ENCODE results near the gene FNDC11.

Gene FNDC11

DNA sequence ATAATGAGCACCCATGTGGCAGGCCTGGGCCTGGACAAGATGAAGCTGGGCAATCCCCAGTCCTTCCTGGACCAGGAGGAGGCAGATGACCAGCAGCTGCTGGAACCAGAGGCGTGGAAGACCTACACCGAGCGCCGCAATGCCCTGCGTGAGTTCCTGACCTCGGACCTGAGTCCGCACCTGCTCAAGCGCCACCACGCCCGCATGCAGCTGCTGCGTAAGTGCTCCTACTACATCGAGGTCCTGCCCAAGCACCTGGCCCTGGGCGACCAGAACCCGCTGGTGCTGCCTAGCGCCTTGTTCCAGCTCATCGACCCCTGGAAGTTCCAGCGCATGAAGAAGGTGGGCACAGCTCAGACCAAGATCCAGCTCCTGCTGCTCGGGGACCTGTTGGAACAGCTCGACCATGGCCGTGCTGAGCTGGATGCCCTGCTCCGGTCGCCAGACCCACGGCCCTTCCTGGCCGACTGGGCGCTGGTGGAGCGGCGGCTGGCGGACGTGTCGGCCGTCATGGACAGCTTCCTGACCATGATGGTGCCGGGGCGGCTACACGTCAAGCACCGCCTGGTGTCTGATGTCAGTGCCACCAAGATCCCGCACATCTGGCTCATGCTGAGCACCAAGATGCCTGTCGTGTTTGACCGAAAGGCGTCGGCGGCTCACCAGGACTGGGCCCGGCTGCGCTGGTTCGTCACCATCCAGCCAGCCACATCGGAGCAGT, 1.9 kb downstream of the FNDC11 start:
- no peak for DNase-seq

DNA sequence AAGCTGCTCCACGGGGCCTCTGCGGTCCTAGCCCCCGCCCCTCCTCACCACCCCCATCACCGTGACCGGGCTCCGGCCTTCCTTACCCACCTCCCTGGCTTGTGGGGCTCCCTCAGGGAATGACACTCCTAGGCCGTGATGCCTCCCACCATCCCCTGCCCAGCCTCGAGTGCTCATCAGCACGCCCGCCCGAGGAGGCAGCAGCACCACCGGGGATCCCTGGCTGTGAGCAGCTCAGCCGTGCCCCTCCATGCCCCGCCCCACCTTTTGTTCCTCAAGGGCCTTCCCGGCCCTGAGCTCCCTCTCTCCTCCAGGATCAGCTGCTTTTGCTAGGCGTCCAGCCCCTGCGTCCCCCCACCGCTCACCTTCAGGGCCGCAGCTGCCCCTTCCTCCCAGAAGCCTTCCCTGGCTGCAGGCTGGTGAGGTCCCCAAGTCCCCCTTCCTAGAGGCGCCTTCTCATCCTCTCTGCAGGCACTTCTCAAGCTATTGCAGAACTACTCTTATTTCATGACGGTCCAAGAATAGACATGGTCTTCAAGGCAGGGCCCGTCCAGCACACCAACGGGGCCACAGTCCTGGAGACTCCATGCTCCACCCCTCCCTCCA, 3.0 kb downstream of the FNDC11 start:
- no peak for DNase-seq

DNA sequence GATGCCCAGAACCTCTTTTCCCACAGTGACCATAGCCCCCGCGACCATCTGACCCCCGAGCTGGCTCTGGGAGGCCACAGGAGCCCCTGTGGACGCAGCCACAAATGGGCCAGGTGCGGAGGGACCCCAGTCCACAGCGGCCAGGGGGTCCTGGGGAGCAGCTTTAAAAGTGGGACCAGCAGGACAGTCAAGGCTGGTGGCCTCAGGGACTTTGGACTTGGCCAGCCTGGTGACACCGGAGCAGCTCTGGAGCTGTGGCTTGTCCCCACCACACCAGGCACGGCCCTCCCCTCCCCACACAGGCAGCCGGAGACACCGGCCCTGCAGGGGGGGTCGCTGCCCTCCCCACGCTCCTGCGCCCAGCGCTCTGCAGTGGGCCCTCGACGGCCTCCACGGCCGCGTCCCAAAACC, 3.5 kb downstream of the FNDC11 start:
- DNase-seq, result no peak

DNA sequence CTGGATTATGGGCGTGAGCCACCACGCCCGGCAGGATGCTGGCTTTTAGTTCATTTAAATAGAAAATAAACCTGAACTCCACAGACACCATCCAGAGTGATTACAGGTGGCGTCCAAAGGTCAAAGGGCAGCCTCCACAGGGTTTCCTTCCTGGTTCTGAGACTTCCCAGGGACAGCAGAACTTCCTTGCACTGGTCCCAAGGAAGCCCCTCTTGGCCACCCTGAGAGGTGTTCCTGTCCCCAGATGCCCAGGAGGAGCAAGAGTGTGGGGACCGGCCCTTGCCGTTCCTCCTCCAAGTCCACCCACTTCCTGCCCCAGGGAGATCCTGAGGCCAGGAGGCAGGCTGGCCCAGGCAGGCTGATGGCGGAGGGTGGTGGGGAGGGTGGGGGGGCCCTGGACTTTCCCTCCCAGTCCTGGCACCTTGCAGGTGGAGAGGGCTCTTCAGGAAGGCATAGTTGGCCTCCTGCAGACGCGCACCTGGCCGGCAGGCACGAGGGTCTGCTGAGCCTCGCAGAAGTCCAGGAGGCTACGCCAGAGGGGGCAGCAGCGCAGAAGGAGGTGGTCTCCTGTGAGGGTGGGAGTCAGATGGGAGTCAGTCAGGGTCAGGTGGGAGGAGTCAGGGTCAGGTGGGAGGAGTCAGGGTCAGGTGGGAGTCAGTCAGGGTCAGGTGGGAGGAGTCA, 5.0 kb downstream of the FNDC11 start:
- no peak for DNase-seq

DNA sequence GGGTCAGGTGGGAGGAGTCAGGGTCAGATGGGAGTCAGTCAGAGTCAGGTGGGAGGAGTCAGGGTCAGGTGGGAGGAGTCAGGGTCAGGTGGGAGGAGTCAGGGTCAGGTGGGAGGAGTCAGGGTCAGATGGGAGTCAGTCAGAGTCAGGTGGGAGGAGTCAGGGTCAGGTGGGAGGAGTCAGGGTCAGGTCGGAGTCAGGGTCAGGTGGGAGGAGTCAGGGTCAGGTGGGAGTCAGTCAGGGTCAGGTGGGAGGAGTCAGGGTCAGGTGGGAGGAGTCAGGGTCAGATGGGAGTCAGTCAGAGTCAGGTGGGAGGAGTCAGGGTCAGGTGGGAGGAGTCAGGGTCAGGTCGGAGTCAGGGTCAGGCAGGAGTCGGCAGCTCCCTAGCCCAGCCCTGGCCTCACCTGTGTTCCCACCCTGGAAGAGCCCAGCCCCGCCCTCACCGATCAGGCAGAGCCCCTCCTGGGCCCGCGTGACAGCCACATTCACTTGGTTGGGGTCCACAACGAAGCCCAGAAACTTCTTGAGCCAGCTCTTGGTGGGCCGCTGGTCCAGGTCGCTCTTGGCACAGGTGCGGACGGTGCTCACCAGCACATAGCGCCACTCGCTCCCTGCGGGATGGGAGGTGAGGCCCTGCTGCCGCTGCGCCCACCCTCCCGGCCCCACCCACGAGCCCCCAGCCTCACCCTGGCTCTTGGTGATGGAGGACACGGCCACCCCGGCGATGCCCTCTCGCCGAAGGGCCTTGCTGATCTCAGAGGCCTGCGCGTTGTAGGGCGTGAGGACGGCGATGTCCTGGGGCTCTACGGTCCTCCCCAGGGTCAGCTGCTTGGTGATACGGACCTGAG, 5.8 kb downstream of the FNDC11 start:
- peak; percentile 76 for DNase-seq

DNA sequence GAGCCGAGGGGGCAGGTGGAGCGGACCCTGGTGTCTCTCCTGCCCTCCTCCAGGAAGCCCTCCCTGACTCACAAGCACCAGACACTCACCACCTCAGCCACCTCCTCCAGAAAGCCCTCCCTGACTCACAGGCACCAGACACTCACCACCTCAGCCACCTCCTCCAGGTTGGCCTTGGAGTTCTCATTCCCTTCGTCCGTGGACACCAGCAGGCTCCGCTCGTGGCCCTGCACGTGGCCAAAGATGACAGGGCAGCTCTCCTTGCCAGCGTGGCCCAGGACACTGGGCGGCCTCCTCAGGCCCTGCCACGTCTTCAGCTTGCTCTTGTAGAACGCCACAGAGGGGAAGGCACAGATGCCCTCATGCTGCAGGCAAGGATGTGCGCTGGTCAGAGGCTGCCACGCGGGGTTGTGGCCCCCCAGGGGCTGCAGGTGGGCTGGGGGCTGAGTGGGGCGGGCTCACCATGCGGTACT, 6.4 kb downstream of the FNDC11 start:
- DNase-seq, result no peak

DNA sequence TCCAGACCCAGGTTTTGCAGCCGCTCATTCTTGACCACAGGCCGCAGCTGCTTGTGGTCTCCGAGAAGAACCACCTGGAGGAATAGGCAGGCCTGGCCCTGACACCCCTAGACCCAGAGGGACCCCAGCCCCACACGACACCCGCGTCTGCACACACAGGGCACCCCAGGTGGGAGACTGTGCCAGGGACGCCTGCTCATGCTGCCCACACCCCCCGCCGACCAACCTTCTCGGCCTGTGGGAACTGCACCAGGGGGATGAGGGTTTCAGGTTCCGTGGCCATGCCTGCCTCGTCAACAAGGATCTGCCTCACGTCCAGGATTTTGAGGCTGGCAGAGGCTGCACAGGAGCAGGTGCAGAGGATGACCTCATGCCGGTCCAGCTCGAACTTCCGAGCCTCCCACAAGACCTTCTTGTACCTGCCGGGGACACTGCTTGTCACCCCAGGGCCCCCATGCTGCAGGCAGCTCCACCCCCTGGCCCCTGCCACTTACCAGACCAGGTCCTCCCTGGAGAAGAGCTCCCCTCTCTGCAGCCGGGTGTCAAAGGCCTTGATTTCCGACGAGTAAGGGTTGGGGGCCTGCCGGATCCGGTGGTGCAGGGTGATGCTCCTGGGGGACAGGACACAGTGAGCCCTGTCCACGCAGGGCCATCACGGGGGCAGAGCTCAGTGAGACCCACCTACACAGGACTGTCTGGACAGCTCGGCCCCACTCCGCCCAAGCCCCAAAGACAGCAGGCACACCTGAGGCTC, 7.1 kb downstream of the FNDC11 start:
- no peak for DNase-seq

DNA sequence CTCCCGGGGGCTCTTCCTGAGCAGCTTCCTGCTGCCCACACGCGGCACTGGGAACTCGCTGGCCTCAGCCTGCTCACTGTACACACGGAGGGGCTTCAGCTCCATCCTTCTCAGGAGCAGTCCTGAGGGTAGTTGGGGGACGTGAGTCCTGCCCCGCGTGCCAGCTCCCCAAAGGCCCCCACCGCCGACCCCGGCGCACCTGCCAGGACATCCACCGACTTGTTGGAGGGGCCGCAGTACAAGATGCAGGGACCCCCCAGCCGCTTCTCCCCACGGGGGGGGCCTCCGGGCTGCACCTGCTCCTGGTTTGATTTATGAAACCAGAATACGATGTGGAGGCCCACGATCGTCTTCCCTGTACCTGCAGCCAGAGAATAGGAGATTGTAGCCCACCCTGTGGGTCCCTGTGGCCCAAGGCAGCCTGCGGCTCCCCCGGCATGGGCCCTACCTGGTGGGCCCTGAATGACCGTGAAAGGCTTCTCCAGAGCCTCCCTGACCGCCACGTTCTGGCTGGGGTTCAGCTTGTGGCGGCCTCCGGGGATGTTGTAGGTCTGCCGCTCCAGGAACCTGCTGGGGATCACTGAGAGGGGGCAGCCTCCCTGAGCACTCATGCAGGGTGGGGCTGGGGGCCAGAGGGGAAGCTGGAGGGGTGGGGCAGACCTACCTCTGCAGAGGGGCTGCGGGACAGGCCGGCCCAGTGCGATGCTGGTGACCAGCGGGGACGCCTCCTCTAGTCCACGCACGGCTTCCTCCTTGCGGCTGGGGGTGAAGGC, 7.9 kb downstream of the FNDC11 start:
- DNase-seq, result no peak

DNA sequence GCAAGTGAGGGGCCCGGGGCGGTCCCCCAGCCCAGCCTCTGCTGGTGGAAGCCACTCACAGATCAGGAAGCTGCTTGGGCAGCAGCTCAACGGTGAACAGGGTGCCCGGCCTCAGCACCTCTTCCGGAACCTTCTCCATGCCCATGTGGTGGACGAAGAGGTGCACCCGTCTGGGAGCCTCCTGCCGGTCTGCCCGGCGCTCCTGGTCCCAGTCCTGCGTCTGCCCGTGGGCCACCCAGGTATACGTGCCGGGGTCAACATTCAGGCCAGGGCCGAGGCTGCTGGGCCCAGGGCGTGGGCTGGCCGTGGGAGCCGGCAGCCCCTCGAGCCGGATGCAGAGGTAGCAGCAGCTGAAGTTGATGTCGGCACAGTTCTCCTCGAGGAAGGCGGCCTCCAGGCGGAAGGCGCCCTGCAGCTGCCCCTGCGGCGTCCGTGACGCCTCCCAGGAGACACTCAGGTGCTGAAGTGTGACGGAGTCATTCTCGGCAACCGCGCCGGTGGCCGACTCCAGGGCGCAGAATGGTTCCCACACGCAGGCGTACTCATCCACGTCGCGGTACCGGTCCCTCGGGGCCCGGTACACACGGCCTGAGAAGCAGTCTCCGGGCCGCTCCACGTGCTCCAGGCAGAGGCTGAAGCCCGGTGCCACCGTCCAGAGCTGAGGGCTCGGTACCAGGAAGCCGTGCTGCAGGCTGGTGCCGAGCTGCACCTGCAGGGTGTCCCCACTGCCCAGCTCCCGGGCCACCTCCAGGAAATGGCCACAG, 8.7 kb downstream of the FNDC11 start:
- DNase-seq, result no peak

DNA sequence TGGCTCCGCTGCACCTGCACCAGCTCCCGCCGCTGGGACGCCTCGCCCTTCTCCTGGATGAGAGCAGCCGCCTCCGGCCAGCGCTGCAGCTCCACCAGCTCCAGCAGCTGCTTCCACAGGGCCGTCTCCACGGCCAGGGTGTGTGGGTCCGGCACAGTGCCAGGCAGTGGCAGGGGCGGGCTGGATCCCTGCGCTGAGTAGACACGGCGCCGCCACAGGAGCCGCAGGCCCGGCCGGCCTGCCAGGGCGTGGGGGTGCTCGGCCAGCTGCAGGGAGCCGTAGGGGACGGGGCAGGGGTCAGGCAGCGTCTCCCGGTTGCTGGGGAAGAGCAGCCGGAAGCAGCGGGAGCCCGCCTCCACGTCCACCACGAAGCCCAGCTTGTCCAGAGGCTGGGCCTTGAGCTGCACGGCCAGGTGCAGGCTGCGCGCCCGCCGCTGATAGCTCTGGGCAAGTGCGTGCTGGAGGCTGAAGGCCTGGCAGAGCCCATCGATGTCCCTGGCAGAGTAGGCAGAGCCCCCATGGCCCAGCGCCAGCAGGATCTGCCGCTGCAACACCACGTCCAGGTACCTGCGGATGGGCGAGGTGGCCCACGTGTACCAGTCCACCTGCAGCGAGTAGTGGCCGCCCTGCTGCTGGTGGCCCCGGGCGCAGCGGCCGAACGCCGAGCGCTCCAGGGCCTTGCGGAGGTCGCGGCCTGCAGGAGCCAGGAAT, 9.4 kb downstream of the FNDC11 start:
- no peak for DNase-seq

DNA sequence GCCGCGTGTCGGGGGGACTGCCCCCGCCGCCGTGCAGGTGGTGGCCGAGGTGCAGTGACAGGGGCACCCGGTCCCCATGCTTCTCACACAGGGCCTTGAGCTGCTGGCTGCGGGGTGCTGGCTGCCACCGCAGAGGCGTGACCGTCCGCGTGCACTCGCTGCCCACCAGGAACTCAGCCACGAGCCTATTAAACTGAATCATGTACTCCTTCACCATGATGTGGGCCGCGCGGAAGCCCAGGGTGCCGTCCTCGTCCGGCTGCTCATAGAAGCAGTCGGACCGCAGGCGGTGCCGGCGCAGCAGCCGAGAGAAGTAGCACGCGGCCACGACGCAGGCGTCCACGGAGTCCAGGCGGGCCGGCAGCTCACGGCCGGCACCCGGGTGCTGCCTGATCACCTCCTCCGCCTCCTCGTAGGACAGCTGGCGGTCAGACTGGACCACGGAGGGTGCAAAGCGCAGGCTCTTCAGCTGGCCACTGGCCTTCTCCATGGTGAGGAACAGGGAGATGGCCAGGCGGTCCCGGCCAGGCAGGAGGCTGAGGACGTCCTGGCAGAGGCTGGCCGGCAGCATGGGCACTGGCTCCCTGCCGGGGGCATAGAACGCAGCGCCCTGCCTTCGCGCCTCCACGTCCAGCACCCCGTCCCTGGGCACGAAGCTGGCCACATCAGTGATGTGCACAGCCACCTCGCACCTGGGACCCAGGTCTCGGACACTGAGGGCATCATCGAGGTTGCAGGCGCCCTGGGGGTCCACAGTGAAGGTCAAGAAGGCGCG, 10.3 kb downstream of the FNDC11 start:
- DNase-seq, result no peak

DNA sequence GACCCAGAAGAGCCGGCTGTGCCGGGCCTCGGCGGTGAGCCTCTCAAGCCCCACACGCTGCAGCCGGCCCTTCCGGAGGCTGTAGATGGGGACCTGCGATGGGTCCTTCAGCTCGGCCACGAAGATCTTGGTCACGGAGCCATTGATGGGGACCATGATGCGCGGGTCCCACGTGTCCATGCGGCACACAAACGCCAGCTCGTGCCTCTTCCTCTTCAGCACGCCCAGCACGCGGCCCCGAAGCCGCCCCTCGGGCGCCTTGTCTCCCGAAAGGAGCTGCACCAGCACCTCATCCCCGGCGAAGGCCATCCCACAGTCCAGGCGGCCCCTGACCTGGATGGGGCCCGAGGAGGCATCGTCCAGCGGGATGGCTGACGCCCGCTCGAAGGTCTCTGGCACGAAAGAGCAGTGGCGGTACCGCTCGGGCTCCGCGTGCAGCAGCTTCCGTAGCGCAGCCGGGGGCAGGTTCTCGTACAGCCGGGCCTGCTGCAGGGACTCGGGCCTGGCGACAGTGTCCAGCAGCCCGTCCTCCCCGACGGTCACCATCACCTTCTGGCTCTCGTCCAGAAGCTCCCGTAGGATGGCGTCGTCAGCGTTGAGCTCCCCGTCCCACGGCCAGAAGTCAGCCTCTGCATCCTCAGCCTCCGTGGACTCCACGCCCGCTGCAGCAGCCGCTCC, 11.2 kb downstream of the FNDC11 start:
- DNase-seq, result no peak

DNA sequence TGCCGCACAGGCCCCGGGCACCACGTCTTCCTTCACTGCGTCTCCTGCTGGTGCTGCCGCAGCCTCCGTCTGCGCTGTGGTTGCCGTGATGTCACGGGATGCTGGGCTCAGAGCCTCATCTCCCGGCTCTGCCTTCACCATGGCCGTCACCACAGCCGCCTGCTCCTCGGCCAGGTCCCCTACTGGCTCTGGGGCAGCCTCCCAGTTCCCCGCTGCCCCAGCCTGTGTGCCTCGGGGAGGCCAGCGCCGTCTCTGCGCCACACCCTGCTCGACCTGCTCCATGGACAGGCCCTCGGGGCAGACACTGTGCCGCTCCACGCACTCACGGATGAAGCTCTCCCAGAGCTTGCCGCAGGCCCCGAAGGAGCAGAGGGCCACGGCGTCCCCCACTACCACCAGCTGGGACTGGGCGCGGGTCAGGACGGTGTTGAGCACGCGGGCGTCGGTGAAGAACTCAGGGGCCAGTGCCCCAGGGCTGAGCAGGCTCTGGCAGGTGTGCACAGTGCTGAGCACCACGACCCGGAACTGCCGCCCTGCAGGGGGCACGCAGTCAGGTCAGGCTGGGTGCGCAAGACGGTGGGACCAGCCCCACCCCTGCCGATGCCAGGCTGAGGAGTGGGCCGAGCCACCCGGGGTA, 11.9 kb downstream of the FNDC11 start:
- no peak for DNase-seq

DNA sequence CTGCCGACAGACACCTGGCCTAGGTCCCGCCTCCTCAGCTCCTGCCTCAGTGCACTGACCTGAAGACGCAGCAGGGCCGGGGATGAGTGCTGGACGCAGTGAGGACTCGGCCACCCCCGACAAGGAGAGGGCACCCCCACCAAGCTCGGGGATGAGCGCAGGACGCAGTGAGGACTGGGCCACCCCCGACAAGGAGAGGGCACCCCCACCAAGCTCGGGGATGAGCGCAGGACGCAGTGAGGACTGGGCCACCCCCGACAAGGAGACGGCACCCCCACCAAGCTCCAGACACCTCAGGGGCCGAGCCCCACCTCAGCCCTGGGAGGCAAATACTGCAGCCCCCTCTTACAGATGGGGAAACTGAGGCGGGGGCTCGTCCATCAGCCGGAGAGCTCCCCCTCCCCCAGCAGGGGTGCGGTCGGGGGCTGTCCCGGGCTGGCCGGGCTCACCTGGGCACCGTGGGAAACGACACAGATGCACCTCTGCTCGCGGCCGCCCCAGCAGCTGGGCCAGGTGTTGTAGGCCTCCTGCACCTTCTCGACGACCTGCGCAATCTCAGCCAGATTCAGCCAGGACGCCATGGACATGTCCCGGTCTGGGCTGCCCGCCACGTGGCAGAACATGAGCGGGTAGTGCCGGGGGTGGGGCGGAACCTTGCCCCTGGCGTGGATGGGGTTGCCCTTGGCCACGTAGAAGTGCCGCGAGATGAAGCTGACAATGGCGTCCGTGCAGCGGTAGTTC, 12.6 kb downstream of the FNDC11 start:
- DNase-seq, result no peak

DNA sequence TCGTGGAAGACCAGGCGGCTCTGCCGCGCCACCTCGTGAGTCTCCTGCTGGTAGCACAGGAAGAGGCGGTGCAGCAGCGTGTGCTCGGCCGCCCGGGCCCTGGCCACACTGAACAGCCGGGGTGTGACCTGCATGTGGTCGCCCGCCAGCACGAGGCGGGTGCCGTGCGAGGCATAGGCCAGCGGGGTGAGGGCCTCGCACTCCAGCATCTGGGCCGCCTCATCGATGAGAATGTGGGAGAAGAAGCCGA, 13.1 kb downstream of the FNDC11 start:
- peak; percentile 20 to 39 for DNase-seq

DNA sequence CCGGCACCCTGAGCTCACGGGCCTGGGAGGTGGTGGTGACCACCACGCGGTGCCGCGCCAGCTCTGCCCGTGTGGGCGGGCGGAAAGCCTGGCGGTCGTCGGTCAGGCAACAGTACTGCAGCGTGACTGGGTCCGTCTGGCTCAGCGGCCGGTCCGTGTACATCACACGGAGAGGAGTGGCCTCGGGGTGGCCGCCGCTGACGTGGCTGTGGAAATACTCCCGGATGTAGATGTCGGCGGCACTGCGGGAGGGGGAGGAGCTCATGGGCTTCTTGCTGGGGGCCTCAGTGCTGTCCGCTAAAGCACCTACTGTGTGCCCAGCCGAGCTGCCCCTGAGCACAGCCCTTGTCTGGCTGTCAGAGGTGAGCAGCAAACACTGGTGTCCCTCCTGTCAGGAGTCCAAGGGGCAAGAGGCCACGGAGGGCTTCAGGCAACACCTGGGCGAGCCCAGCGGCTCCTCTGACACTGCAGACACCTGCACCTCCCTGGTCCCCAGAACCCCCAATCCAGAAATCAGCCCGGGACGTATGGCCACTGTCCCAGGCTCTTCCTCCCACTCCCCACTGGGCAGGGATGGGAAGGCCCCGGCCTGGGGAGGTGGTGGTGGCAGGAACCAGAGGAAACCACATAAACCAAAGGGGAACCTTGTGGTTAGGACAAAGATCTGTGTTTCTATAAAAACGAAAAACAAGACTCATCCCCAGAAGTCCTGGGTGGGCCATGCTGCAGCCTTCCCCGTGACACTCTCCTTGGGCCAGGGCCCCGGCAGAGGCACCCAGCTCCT, 13.6 kb downstream of the FNDC11 start:
- DNase-seq, result peak; percentile 71

Data from CD4-positive, alpha-beta T cell treated with Interleukin-4 for 1 hour (primary cell).